Endodermal cell (in vitro differentiated cells): Measurements from ENCODE around the gene BAHCC1. TPM values are rescaled to one million over a fixed set of nuclear protein-coding genes. Genes with fewer than 3 reads are reported as not detected.

Experiments
- DNase-seq: peaks from one replicate; pipeline ENCODE4 v3.0.0-alpha.2; 2017
- H3K27ac ChIP-seq: 2 replicates; pipeline ENCODE4 v1.5.1; 2013; ENCODE audit warnings: mild to moderate bottlenecking, low read depth, low read length, moderate library complexity
- H3K27me3 ChIP-seq: 2 replicates; pipeline ENCODE4 v1.6.1; 2013; ENCODE audit warnings: mild to moderate bottlenecking, low read length, moderate library complexity; ENCODE audit not compliant: insufficient read depth, control insufficient read depth, poor library complexity, severe bottlenecking
- H3K36me3 ChIP-seq: 2 replicates; pipeline ENCODE4 v1.7.0; 2013; ENCODE audit warnings: mild to moderate bottlenecking, low read length, moderate library complexity; ENCODE audit not compliant: control insufficient read depth, insufficient read depth
- H3K4me1 ChIP-seq: one replicate; pipeline ENCODE4 v1.7.0; 2013; ENCODE audit warnings: low read length; ENCODE audit not compliant: control insufficient read depth, insufficient read depth
- H3K4me3 ChIP-seq: 2 replicates; pipeline ENCODE4 v1.5.1; 2013; ENCODE audit warnings: mild to moderate bottlenecking, low read length, moderate library complexity
- H3K9ac ChIP-seq: 2 replicates; pipeline ENCODE4 v1.6.1; 2013; ENCODE audit warnings: mild to moderate bottlenecking, low read length, moderate library complexity; ENCODE audit not compliant: poor library complexity, severe bottlenecking; ENCODE audit errors: extremely low read depth
- H3K9me3 ChIP-seq: 2 replicates; pipeline ENCODE4 v1.6.1; 2013; ENCODE audit warnings: mild to moderate bottlenecking, low read length, moderate library complexity; ENCODE audit not compliant: control insufficient read depth
- H3K27ac Mint-ChIP-seq: 2 replicates; pipeline ENCODE4 v1.8.0; 2020; ENCODE audit warnings: mixed read lengths
- H3K27me3 Mint-ChIP-seq: 2 replicates; pipeline ENCODE4 v1.8.0; 2021; ENCODE audit warnings: mild to moderate bottlenecking, mixed read lengths; ENCODE audit not compliant: insufficient read depth
- H3K36me3 Mint-ChIP-seq: 2 replicates; pipeline ENCODE4 v1.8.0; 2020; ENCODE audit warnings: low read depth, mixed read lengths
- H3K4me1 Mint-ChIP-seq: 2 replicates; pipeline ENCODE4 v1.8.0; 2020; ENCODE audit warnings: mixed read lengths
- H3K4me3 Mint-ChIP-seq: 2 replicates; pipeline ENCODE4 v1.8.0; 2020; ENCODE audit warnings: mild to moderate bottlenecking, moderate library complexity, mixed read lengths
- H3K9me3 Mint-ChIP-seq: 2 replicates; pipeline ENCODE4 v1.8.0; 2020; ENCODE audit warnings: mild to moderate bottlenecking, mixed read lengths
- CTCF ChIP-seq: fragments of 200-600 bp; sonication (generic); conservative IDR thresholded peaks from 2 replicates; pipeline ENCODE4 v1.5.0; 2021; ENCODE audit warnings: antibody characterized with exemption, mild to moderate bottlenecking
- WGBS, 2 experiments: methylation state at CpG; one replicate each; pipeline versions ENCODE4 v1.1.5 to v1.1.7; 2013; ENCODE audit warnings: missing lambda C conversion rate in 2 of 2, mixed read lengths in 1 of 2; ENCODE audit not compliant: insufficient coverage in 1 of 2, insufficient read length in 1 of 2; 5-methylcytosine and 5-hydroxymethylcytosine counted together
- total RNA-seq, 2 donors: library from RNA; stranded (reverse); fragmentation: NEBNext Ultra II Directional in 1 of 2; extraction: Animal tissue kit (Norgen Biotek cat#: 25700) in 1 of 2; gene quantifications; 2 replicates in 1 of 2; 3 replicates in 1 of 2; pipeline ENCODE4 v1.2.1, GENCODE V29; 2021

The BAHCC1 gene
- total RNA-seq, 2 donors from 2014 or later: 63.9 to 78.1 TPM

- peak; percentile 92 for DNase-seq
- Mint-ChIP-seq H3K36me3 (peaks cover 39% of the 10 kb centered on the region), H3K27me3 (no peaks in the 10 kb centered on the region), H3K27ac (peak overlapping the region; percentile 95), H3K4me1 (peaks cover 31% of the 10 kb centered on the region), H3K4me3 (peak overlapping the region; percentile 98), H3K9me3 (peaks cover 6% of the 10 kb centered on the region)
- Histone ChIP-seq H3K36me3 (peaks cover 42% of the 10 kb centered on the region), H3K27me3 (no peaks in the 10 kb centered on the region), H3K9me3 (no peaks in the 10 kb centered on the region), H3K27ac (peak overlapping the region; percentile 96), H3K4me3 (peak overlapping the region; percentile 88), H3K4me1 (peaks cover 10% of the 10 kb centered on the region), H3K9ac (peak overlapping the region; percentile 97)
- no peak for TF ChIP-seq CTCF
- WGBS, 2 experiments: 0% methylated on average over 18 to 64 of the region's 64 CpGs
These were observed 118.7 kb downstream of the BAHCC1 start for GRCh38 chr17:81513753-81514488.

- 0% methylated on average over 1 to 34 of the region's 34 CpGs for WGBS, 2 experiments
- Histone ChIP-seq H3K36me3 (peaks cover 37% of the 10 kb centered on the region), H3K9ac (peak overlapping the region; percentile 97), H3K27me3 (no peaks in the 10 kb centered on the region), H3K9me3 (no peaks in the 10 kb centered on the region), H3K27ac (peak overlapping the region; percentile 96), H3K4me3 (peak overlapping the region; percentile 88), H3K4me1 (peaks cover 10% of the 10 kb centered on the region)
- H3K4me1 Mint-ChIP-seq: peaks cover 26% of the 10 kb centered on the region
- H3K4me3 Mint-ChIP-seq: peak overlapping the region; percentile 98
- no peak for DNase-seq
- H3K27ac Mint-ChIP-seq: peak overlapping the region; percentile 86
- H3K36me3 Mint-ChIP-seq: peaks cover 34% of the 10 kb centered on the region
- TF ChIP-seq CTCF: no peak
- no peaks in the 10 kb centered on the region for H3K27me3 Mint-ChIP-seq
- H3K9me3 Mint-ChIP-seq: peaks cover 6% of the 10 kb centered on the region
These were observed 119.2 kb downstream of the BAHCC1 start for GRCh38 chr17:81514489-81514738.

- no peaks in the 10 kb centered on the region for H3K27me3 ChIP-seq
- TF ChIP-seq CTCF: no peak
- H3K27ac Mint-ChIP-seq: peak overlapping the region; percentile 76
These were observed 119.7 kb downstream of the BAHCC1 start for GRCh38 chr17:81514739-81515529.

More at GRCh38 chr17:81514739-81515529, 119.7 kb downstream of the BAHCC1 start:
- H3K4me1 Mint-ChIP-seq: peaks cover 21% of the 10 kb centered on the region
- peak; percentile 96 for DNase-seq
- Histone ChIP-seq H3K4me1 (peaks cover 14% of the 10 kb centered on the region), H3K9ac (peak overlapping the region; percentile 97), H3K9me3 (no peaks in the 10 kb centered on the region), H3K36me3 (peaks cover 32% of the 10 kb centered on the region), H3K4me3 (peak overlapping the region; percentile 93), H3K27ac (peak overlapping the region; percentile 96)
- WGBS, 2 experiments: 1 to 2% methylated on average over 13 to 82 of the region's 82 CpGs
- H3K27me3 Mint-ChIP-seq: no peaks in the 10 kb centered on the region
- peaks cover 29% of the 10 kb centered on the region for H3K36me3 Mint-ChIP-seq
- peak overlapping the region; percentile 98 for H3K4me3 Mint-ChIP-seq
- peaks cover 6% of the 10 kb centered on the region for H3K9me3 Mint-ChIP-seq
